NCI-H187 treated with DMSO at 0.1 percent for 48 hours (cell line): ENCODE data around the gene MAPK14.
"Not testable (repeated sequence)": the region's sequence is repeated elsewhere in the genome, so short reads cannot be mapped to it uniquely, and the experiment has no call there.

Source experiments
- DNase-seq: peaks from one replicate; lab custom pipeline; 2025; lab: John Stamatoyannopoulos, UW

Gene MAPK14

GRCh38 chr6:36027501-36028087 is at the start of gene MAPK14:
Gene MAPK14, plus strand, starts transcription at chr6:36027808. Its CDS starts 350 bp downstream, at chr6:36028158.
- peak; percentile 96 for DNase-seq

- not testable (repeated sequence) for DNase-seq
These were observed 47.5 kb upstream of the MAPK14 start for GRCh38 chr6:35980126-35980525.

- no peak for DNase-seq
These were observed 46.5 kb upstream of the MAPK14 start for GRCh38 chr6:35980991-35981645.

GRCh38 chr6:35984701-35985100 is 42.9 kb upstream of the MAPK14 start:
- DNase-seq, result no peak

- DNase-seq, result not testable (repeated sequence)
These were observed 39.6 kb upstream of the MAPK14 start for GRCh38 chr6:35988047-35988446.

- no peak for DNase-seq
These were observed 34.5 kb upstream of the MAPK14 start for GRCh38 chr6:35993150-35993549.

- DNase-seq, result no peak
These were observed 27.2 kb upstream of the MAPK14 start for GRCh38 chr6:36000451-36000850.

GRCh38 chr6:36015666-36016065 is 11.9 kb upstream of the MAPK14 start:
- DNase-seq, result no peak

GRCh38 chr6:36018339-36018738 is 9.3 kb upstream of the MAPK14 start:
- no peak for DNase-seq

GRCh38 chr6:36019167-36019566 is 8.4 kb upstream of the MAPK14 start:
- DNase-seq, result no peak

- no peak for DNase-seq
These were observed 7.5 kb upstream of the MAPK14 start for GRCh38 chr6:36020154-36020553.

GRCh38 chr6:36023996-36024795 is 3.4 kb upstream of the MAPK14 start, which contains the start of gene SLC26A8:
Gene SLC26A8, minus strand, starts transcription at chr6:36024641. Its CDS starts 4,934 bp downstream, at chr6:36019707.
- no peak for DNase-seq

- DNase-seq, result no peak
These were observed 2.2 kb upstream of the MAPK14 start for GRCh38 chr6:36025260-36025931.

GRCh38 chr6:36025932-36026327 is 1.7 kb upstream of the MAPK14 start:
- DNase-seq, result no peak

GRCh38 chr6:36028088-36028876 is 674 bp downstream of the MAPK14 start:
- DNase-seq, result no peak

- no peak for DNase-seq
These were observed 1.3 kb downstream of the MAPK14 start for GRCh38 chr6:36028877-36029324.

- no peak for DNase-seq
These were observed 1.9 kb downstream of the MAPK14 start for GRCh38 chr6:36029464-36029863.

- no peak for DNase-seq
These were observed 4.7 kb downstream of the MAPK14 start for GRCh38 chr6:36032261-36032660.

GRCh38 chr6:36033144-36033543 is 5.5 kb downstream of the MAPK14 start:
- not testable (repeated sequence) for DNase-seq

GRCh38 chr6:36033935-36034334 is 6.3 kb downstream of the MAPK14 start:
- no peak for DNase-seq

GRCh38 chr6:36034441-36034840 is 6.8 kb downstream of the MAPK14 start:
- no peak for DNase-seq
